GM21367 (cell line): ENCODE data around the gene MCTP2.
"Not testable (repeated sequence)": the region's sequence is repeated elsewhere in the genome, so short reads cannot be mapped to it uniquely, and the experiment has no call there.

Experiments used
- ATAC-seq: cut with Tn5 transposase; IDR thresholded peaks from one replicate; pipeline ENCODE4 v1.9.1; 2021; ENCODE audit not compliant: unreplicated experiment

Gene MCTP2

DNA sequence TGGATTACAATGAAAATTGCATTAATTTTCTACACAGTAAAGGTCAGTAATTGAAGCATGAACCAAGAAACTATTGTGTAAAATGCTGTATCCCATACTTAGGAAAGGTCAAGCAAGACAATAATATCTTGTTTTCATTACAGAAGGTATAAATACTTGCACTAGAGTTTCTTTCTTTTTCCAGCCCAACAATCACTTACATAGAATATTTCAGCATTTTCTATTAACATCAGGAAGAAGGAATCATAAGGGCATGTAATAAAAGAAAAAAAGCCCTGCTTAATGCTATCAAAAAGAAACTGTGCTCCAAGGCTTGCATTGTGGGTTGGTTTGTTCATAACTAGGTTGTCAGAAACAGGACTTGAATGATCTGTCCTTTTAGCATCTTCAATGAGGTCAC, 215.1 kb downstream of the MCTP2 start:
- no peak for ATAC-seq

DNA sequence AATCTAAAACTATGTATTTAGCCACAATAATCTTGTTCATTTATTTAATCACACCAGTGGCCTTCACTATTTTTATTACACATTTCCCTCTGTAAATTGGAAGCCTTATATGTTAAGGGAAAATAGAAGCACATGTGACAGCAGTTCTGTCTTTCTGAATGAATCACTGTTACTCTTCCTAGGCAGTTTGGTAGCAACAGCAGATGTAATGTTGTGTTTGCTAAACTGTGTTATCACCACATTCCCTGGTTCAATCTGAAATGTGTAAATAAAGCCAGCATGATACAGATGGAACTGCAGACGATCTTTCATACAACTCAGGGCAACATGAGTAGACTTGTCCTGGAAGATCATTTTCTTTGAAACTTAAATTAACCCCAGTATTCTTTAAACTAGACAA, 220.1 kb downstream of the MCTP2 start:
- ATAC-seq: no peak

GRCh38 chr15:94453227-94453988, 222.0 kb downstream of the MCTP2 start:
- ATAC-seq: no peak

DNA sequence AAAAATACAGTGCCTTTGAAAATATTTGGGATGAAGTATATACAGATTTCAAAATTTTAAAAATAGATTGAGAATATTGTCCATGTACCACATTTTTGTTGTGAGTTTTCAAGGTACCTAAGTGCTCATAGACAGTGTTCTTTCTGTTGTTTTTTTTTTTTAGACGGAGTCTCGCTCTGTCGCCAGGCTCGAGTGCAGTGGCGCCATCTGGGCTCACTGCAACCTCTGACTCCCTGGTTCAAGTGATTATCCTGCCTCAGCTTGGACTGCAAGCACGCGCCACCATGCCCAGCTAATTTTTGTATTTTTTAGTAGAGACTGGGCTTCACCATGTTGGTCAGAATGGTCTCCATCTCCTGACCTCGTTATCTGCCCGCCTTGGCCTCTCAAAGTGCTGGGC, 223.9 kb downstream of the MCTP2 start:
- no peak for ATAC-seq

- no peak for ATAC-seq
Measured at GRCh38 chr15:94456226-94456625, 224.9 kb downstream of the MCTP2 start.

DNA sequence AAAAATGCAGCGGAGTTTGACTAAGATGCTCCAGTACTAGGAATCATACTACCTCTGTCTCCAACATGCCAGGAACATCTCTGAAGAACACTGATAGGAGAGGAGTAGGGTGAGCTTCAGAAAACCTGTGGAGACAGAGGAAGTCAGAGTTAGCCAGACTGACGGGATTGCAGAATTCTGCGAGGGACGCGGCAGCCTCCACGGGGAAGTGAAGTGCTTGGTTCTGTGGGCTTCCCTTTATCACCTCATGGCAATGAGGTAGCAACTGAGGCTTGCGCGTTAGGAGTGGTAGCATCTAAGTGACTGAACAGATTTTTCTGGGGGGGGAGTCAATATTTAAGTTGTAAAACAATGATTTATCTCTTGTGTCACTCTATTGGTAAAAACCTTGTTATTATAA, 226.3 kb downstream of the MCTP2 start:
- ATAC-seq: no peak

- ATAC-seq: no peak
Measured at GRCh38 chr15:94460624-94461023, 229.3 kb downstream of the MCTP2 start.

DNA sequence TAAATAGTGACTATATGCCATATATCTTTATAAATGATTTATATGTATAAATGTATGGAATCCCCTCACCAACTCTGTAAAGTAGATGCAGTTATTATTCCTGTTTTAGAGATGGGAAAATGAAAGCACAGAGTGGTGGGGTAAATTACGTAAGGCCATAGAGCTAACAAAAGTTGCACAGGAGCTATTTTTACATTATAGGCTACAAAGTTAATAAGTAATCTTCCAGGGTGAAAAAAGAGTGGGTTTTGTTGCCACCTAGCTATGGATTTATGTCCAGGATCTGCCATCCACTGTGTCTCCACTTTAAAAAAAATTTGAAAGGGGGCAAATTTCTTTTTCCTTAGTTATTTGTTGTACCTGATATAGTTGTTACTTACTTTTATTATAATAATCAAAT, 235.7 kb downstream of the MCTP2 start:
- no peak for ATAC-seq

DNA sequence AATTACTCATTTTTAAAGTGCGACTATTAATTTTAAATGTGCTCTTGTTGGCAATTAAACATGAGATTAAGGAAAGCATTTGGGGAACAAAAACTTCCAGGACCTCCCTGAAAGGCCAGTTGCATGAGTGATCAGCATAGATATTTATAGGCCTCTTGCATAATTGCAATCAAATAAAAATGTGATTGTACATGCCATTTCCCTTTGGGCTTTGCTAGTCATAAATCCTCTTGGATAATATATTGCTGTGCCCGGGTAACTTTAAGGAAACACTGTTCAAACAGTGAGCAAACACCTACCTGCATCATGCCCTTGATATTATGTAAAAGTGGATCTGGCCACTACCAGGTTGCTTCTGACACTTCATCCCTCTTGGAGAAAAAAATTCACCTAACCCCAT, 239.1 kb downstream of the MCTP2 start:
- ATAC-seq: no peak

DNA sequence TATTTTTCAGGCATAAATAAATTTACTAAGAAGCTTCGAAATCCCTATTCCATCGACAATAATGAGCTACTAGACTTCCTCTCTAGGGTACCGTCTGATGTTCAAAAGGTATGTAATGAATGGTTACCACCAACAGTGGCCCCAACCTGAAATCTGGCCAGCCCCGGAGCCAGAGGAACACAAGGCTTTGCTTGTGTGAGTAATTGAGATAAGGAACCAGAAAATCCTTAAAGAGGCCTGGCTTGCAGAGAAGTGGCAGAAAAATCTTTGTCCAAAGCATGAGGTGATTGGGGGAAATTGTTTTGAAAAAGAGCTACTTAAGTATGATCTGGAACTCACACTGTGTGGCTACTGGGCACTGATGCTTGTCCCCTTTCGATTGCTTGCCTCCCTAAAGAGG, 245.3 kb downstream of the MCTP2 start:
- ATAC-seq: no peak

DNA sequence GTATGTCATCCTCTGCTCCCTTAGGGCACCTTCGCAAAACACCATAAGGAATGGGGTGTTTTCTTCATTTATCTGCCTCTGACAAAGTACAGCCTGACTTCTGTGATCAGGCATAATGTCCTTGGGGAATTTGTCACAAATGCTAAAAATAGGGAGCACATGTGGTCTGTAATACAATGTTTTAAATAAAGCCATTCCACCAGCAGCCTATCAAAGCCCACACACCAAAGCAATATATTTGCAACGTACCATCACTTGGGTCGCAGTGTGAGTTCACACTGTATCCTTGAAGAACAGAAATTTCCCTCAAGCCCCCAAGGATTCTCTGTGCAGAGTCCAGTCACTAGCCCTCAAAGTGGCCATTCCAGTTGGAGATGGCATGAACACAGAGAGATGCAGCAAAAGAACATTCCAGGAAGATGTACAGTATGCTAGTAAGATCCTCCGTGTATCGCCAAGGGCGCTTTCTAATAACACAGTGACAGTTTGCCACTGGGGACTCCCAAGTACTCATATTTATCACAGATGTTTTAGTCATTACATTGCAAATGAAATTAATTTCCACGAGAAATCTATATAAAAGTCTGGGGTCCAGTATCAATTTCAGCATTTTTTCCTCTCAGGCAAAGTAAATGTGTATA, 246.7 kb downstream of the MCTP2 start:
- no peak for ATAC-seq

GRCh38 chr15:94478763-94479162, 247.4 kb downstream of the MCTP2 start:
- no peak for ATAC-seq

- no peak for ATAC-seq
Measured at GRCh38 chr15:94480289-94480834, 249.0 kb downstream of the MCTP2 start.

- no peak for ATAC-seq
Measured at GRCh38 chr15:94485148-94485719, 253.9 kb downstream of the MCTP2 start.

DNA sequence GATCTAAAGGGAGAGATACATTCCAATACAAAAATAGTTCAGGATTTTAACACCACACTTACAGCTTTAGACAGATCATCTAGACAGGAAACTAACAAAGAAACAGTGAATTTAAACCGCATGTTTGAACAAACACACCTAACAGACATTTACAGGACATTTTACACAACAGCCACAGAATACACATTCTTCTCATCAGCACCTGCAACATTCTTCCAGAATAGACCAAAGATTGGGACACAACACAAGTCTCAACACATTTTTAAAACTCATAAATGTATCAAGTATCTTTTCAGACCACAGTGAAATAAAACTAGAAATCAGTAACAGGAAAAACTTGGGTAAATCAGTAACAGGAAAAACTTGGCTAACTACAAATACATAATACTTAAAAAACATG, 256.3 kb downstream of the MCTP2 start:
- ATAC-seq: no peak

GRCh38 chr15:94493176-94493575, 261.8 kb downstream of the MCTP2 start:
- no peak for ATAC-seq

GRCh38 chr15:94493586-94493985, 262.2 kb downstream of the MCTP2 start:
- ATAC-seq: not testable (repeated sequence)

- no peak for ATAC-seq
Measured at GRCh38 chr15:94494732-94495131, 263.4 kb downstream of the MCTP2 start.

GRCh38 chr15:94503293-94503692, 271.9 kb downstream of the MCTP2 start:
- ATAC-seq: no peak

- ATAC-seq: no peak
Measured at GRCh38 chr15:94509259-94509658, 277.9 kb downstream of the MCTP2 start.

GRCh38 chr15:94522125-94522524, 290.8 kb downstream of the MCTP2 start:
- no peak for ATAC-seq

- ATAC-seq: no peak
Measured at GRCh38 chr15:94523873-94524272, 292.5 kb downstream of the MCTP2 start.
